NCI-H774 (cell line): ENCODE measurements around the gene C8B.

Experiments used
- DNase-seq: peaks from one replicate; lab custom pipeline; 2025; lab: John Stamatoyannopoulos, UW

Gene C8B

DNA sequence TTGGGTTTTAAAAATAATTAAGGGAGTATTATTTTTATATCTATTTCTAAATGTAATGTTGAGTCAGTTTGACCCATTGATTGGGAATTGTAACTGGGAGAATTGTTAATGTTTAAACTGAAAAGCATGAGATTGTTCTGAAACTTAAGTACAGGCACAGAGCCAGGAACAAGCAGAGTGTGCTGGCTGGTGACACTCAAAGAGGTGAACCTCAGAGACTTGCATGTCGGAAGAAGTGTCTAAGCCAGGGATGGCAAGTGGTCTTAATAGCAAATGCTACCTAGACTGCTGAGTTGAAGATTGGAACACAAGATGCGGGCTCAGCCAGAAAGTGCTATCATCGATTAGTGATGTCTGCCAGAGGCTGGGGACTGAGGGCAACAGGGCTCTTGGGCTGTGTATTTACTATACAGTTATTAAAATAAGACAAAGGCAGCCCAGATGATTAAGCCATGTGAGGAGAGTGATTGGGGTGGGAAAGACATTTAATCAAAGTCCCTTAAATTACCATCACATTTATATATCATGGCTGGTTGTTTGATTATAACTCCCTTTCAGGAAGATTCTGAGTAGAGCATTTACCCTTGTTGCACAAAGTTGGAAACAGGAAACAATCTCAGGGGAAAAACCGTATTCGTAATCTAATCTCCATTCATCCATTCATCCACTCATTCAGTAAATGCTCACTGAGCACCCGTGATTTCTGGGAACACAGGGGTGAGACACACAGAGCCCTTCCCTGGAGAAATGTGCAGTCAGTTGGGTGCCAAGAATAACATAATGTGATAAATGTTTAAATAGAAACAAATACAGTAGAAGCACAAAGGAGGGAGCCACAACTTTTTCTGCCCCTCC lies 68.4 kb downstream of the C8B start:
- no peak for DNase-seq

DNA sequence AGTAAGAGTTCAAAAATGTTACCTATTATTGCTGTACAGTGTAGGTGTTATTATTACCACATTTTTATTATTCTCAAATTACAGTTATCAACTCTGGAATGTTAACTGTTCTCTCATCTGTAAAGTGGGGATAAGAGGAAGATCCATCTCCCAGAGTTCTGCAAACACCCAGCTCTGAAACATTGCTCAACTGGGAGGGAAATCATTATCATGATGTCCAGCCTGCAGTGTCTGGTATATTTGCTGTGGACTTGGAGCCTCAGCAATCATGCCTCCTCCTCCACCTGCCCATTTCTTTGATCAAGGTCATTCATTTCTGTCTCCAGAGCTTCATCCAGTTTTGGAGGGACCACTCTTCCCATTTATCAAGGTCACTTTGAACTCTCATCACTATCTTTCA lies 71.8 kb downstream of the C8B start:
- no peak for DNase-seq

DNA sequence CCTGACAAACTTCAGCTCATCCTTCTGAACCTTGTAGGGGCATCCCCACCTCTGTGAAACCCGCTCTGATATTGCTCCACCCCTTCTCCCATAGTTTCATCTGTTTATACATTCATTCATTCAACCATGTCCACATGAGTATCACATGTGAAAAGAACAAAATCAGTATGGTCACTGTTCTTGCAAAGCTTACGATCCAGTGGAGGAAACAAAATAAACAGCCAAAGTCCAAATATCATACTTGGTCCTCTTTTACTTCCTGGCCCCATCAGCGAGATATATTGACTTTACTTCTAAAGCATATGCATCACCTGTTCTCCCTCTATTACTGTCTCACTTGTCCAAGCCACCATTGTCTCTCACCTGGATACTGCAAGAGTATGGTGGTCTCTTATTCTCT lies 75.6 kb downstream of the C8B start:
- no peak for DNase-seq

DNA sequence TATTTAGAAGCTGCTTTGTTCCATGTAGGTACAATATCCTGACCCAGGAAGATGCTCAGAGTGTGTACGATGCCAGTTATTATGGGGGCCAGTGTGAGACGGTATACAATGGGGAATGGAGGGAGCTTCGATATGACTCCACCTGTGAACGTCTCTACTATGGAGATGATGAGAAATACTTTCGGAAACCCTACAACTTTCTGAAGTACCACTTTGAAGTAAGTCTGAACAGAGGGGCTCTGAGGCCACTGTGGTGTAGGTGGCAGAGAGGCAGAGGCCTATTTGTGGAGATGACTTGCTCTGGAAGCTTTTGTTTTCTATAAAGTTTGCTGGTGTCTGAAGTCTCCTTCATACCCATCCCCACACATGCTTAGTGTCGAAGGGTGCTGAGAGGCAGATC lies 84.4 kb downstream of the C8B start:
- DNase-seq = no peak

DNA sequence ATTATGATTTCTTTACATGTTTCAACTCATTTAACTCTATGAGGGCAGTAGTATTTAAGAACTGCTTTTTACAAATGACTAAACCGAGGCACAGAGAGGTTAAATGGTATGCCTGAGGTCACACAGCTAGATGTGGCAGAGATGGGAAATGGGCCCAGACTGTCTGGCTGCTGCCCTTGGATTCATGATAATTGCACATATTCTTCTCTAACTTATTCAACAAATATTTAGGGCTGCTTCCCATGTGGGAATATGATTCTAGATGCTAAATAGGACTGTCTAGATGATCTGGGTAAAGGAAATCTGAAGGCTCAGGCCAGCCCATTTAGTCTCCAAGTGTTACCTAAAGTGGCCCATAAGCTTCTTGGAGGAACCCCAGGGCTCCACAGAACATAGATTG lies 85.0 kb downstream of the C8B start:
- no peak for DNase-seq
